Tibial nerve (tissue), 4 donors: Measurements from ENCODE around the gene SMAD5.

Source experiments
- EP300 ChIP-seq, 2 donors: sonication (generic); formaldehyde crosslinking; IDR thresholded peaks; one replicate each; pipeline ENCODE4 v1.6.1; 2017; ENCODE audit warnings: antibody characterized with exemption in 2 of 2, mild to moderate bottlenecking in 1 of 2
- POLR2A ChIP-seq, 2 donors: fragments of 450-650 bp; IDR thresholded peaks; one replicate each; pipeline ENCODE4 v1.6.1; 2017; ENCODE audit warnings: antibody characterized with exemption in 2 of 2, mild to moderate bottlenecking in 2 of 2, moderate library complexity in 2 of 2
- TF ChIP-seq, protein P1 (sequence below), 5 experiments: fragments of 200-600 bp in 3 of 5; fragments of 450-650 bp in 2 of 5; sonication (generic) in 3 of 5; IDR thresholded peaks; one replicate each; pipeline ENCODE4 v1.5.1; 2016 to 2019; ENCODE audit warnings: antibody characterized with exemption in 5 of 5, mild to moderate bottlenecking in 3 of 5, moderate library complexity in 2 of 5

DNA sequence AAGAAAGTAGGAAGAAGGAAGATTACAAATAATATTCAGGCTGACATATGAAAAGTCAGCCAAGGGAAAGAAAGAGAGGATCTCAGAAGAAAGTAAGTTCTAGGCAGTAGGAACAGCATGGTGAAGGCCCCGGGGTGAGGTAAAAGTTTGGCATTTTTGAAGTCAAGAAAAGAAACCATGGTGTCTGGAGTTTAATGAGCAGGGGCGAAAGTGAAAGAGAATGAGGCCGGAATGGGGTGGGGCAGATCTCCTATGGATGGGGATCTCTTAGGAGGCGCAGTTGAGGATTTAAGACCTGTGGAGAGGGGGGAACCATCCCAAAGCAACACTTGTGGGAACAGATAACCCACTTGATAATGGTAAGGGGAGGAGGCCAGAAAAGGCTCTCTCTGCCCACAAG lies 42.3 kb upstream of the SMAD5 start:
- TF ChIP-seq, protein P1, sequence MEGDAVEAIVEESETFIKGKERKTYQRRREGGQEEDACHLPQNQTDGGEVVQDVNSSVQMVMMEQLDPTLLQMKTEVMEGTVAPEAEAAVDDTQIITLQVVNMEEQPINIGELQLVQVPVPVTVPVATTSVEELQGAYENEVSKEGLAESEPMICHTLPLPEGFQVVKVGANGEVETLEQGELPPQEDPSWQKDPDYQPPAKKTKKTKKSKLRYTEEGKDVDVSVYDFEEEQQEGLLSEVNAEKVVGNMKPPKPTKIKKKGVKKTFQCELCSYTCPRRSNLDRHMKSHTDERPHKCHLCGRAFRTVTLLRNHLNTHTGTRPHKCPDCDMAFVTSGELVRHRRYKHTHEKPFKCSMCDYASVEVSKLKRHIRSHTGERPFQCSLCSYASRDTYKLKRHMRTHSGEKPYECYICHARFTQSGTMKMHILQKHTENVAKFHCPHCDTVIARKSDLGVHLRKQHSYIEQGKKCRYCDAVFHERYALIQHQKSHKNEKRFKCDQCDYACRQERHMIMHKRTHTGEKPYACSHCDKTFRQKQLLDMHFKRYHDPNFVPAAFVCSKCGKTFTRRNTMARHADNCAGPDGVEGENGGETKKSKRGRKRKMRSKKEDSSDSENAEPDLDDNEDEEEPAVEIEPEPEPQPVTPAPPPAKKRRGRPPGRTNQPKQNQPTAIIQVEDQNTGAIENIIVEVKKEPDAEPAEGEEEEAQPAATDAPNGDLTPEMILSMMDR (IDR thresholded peaks at IDR 0.05): no peak
- TF ChIP-seq POLR2A (IDR thresholded peaks at IDR 0.05): no peak
- TF ChIP-seq EP300 (IDR thresholded peaks at IDR 0.05): no peak
